GM21825 (cell line): ENCODE results near the gene TRAFD1.
A peak's percentile ranks its signal among the peaks of the same experiment; 100 is the strongest.

Experiments used
- ATAC-seq: cut with Tn5 transposase; IDR thresholded peaks from one replicate; pipeline ENCODE4 v1.9.1; 2021; ENCODE audit warnings: mild to moderate bottlenecking, moderate library complexity; ENCODE audit not compliant: unreplicated experiment

The TRAFD1 gene

GRCh38 chr12:112172556-112173324, 47.4 kb downstream of the TRAFD1 start:
- ATAC-seq = no peak

- no peak for ATAC-seq
Observed at GRCh38 chr12:112175361-112176155, 50.2 kb downstream of the TRAFD1 start.

- ATAC-seq = no peak
Observed at GRCh38 chr12:112176321-112177010, 51.1 kb downstream of the TRAFD1 start.

GRCh38 chr12:112178796-112179195, 53.4 kb downstream of the TRAFD1 start:
- no peak for ATAC-seq

GRCh38 chr12:112179341-112179740, 54.0 kb downstream of the TRAFD1 start:
- ATAC-seq = no peak

GRCh38 chr12:112179916-112180315, 54.6 kb downstream of the TRAFD1 start:
- no peak for ATAC-seq

GRCh38 chr12:112180422-112180821, 55.1 kb downstream of the TRAFD1 start:
- no peak for ATAC-seq

- no peak for ATAC-seq
Observed at GRCh38 chr12:112182499-112182898, 57.1 kb downstream of the TRAFD1 start.

- ATAC-seq = peak; percentile 57
Observed at GRCh38 chr12:112183141-112184021, 58.0 kb downstream of the TRAFD1 start.

GRCh38 chr12:112184056-112184887, 58.9 kb downstream of the TRAFD1 start:
- no peak for ATAC-seq

- ATAC-seq = no peak
Observed at GRCh38 chr12:112185093-112185923, 59.9 kb downstream of the TRAFD1 start.

GRCh38 chr12:112188130-112188830, 62.9 kb downstream of the TRAFD1 start:
- ATAC-seq = no peak

- ATAC-seq = no peak
Observed at GRCh38 chr12:112190231-112191025, 65.1 kb downstream of the TRAFD1 start.

- ATAC-seq = no peak
Observed at GRCh38 chr12:112191201-112191600, 65.8 kb downstream of the TRAFD1 start.

GRCh38 chr12:112191840-112192321, 66.5 kb downstream of the TRAFD1 start:
- ATAC-seq = no peak

GRCh38 chr12:112192475-112192874, 67.1 kb downstream of the TRAFD1 start:
- no peak for ATAC-seq

GRCh38 chr12:112194601-112195247, 69.4 kb downstream of the TRAFD1 start:
- ATAC-seq = no peak
